ENCODE results near the gene ATG10.

The ATG10 gene

DNA sequence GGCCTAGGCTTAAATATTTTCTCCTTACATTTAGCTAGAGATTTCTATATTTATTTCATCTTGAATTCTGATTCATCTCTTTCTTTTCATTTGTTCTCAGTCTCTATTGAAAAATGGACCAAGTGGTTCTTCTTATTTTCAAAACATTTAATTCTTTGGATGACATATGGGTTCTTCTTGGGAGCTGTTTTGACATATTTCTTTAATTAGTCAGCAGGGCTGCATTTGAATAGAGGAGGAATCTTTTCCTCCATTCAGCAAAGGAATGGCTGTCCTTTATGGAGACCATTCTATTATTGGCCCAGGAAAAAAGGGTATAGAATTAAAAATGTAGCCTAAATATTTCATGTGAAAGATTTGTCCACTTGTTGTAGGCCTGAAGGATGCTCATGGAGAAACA is 196.5 kb downstream of the ATG10 start:
- no peak for DNase-seq

DNA sequence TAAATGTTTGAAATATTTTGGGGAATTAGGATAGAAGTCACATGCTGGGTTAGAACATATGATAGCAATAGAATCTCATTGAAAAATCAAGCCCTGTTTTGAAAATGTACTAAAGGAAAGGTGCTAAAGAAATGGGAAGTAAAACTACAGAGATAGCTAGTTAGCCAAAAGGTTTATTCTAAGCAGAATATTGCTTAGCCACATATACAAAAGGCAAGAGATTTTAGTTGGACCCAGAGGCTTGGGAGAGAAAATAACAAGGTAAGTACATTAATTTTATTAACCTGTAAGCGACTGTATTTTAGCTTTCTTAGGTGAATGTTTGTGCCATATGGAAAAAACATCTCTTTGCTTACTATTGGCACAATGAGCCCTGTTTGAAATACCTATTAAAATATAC is 198.1 kb downstream of the ATG10 start:
- no peak for DNase-seq

DNA sequence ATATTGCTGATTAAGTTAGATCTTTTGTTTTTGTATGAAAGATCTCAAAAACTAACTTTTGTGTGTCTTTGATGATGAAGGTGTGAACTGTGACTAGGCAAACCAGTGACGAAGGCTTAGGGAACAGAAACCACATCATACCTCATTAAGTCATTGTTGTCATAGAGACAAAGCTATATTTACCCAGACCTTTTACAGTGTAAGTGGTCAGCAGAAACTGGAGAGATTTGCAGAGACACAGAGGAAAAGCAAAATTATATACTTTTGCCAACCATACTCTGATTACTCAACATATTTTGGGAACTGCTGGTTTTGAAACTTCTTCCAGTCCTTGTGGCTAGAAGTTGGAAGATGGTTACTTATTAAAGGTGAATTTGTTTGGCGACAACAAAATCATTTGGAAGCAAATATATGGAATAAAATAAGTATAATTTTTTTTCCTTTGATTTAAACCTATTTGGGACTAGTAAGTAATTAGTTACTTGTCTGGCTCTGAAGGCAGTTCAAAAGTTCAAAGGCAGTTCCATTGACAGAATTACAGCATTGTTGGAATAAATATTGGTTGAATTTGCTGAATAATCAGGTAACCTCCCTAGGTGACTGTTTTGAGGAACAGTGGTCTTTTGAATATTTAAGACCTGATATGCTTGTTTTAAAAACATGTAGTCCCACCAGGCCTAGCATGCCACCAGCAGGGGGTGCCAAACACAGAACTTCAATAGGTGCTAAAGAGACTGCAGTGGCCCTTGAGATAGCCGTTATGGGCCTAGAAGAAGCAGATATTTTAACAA is 202.5 kb downstream of the ATG10 start:
- DNase-seq = peak; percentile 48 to 50

DNA sequence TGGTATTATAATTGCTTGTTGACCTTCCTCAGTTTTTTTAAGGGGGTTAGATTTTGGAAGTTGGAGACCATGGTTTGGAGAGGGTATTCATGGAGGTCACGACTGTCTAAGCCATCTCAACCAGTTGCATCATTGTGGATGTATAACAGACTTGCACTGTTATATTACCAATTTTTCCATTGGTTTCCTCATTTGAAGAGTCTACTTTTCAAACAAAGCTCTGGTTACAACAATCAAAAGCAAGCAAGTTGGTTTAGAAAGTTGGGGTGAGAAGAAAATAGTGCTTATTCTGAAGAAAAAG is 203.0 kb downstream of the ATG10 start:
- no peak for DNase-seq

DNA sequence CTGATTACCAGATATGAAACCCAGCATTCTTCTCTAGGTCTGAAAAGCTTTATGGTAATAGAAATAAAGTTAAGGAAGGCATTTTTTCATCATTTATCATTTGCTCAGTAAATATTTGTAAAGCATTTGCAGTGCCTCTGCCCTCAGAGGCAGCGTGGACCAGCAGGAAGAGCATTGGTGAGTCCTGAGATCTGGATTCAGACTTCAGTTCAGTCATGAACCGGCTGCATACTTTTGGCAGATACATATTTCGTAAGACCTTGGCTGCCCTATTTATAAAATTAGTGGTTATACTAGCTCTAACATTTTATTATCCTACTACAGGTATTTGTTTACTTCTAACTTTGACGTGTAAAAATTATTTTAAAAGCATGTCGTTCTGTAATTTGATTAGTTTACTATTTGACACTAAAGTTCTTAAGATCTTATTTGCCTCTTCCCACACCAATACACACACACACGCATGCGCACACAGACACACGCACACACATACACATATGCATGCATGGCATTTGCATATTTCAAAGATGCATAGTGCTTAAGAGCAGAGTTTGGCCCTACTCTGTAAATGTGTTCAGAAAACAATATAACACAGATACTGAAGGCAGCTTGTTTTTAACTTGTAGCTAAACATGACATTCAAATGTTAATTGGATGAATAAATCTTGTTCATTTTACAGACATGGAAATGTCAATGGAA is 204.4 kb downstream of the ATG10 start:
- DNase-seq = no peak

DNA sequence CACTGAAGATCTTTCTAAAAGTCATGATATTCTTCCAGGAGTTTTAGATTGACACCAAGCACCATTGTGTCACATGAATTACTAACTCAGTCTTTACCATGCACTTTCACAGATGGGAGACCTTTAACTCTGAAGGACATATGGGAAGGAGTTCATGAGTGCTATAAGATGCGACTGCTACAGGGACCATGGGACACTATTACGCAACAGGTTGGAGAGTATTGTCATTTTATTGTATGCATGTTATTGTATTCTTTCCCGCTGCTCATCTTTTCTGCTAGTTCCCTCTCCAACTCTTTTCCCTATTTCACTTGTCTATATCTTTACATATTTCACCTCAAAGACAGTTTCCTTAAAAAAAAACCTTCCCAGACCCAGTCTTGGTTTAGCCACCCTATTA is 206.6 kb downstream of the ATG10 start:
- DNase-seq = no peak

DNA sequence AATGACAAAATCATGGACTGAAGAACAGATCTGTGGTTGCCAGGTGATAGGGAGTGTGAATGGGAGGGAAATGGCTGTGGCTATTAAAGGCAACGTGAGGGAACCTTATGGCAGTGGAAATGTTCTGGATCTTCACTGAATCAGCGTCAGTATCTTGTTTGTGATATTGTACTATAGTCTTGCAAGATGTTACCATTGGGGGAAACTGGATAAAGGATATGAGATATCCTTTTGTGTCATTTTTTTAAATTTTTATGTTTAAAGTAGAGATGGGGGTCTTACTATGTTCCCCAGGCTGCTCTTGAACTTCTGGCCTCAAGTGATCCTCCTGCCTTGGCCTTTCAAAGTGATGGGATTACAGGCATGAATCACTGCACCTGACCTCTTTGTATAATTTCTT is 210.8 kb downstream of the ATG10 start:
- no peak for DNase-seq

DNA sequence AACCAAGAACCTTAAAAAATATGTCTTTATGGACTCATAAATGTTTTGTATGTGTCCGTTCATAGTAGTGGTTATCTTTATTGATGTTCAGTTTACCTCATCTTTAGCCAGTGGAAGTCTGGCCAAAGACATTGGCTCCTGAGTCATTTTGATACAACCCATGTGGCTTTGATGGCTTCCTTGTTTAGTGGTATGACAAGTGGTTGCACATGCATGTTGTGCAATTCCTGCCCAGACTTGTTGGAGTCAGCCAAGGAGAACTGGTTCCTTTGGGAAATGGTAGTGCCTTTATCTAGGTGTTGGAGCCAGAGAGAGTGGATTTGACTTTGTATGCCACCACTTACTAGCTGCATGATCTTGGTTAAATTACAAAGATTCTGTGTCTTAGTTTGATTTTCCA is 212.0 kb downstream of the ATG10 start:
- no peak for DNase-seq

DNA sequence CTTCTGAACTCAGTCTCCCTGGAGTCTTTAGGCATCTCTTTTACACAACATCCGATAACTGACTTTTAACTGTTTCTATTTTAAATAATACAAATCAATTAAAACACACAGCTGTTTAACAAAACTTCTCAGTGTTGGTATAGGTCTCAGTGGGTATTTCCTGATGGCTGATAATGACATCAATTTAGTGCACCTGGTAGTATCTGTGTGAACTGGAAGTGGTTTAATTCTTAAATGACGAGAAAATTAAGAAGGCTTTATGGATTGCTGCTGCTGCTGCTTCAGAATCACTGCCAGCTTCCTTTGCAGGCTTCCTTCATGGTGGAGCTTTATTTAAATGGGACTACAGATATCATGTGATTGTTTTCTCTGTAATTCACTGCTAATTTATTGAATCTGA is 214.0 kb downstream of the ATG10 start:
- DNase-seq = no peak

DNA sequence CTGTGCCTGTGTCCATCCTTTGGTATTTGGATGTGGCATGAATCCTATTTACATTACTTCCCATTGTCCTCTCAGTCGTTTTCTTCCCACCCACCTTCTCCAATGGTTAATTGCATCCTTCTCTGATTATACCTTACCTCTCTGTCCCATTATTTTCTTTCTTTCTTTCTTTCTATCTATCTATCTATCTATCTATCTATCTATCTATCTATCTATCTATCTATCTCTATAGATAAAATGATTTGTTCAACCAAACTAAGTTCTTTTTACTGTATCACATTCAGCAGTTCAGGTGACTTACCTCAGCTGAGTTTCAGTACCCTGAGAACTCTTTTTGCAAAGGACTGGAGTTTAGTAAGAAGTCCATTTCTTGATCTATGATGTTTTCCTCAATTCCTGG is 225.7 kb downstream of the ATG10 start:
- DNase-seq = no peak

DNA sequence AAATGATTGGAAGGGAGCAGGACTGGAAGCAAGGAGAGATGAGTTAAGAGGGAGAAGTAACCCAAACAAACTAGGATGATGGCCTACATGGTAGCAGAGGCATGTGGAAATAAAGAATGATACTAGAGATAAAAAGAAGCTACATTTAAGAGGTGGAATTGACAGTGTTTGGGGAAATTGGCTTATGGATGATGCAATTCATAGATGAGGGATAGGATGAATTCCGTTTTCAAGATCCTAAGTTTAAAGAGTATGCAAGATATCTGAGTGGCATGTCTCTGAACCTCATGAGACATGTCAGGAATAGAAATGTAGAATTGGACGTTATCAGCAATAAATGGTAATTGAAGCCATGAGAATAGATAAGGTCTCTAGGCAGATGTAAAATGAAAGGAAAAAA is 232.7 kb downstream of the ATG10 start:
- no peak for DNase-seq

DNA sequence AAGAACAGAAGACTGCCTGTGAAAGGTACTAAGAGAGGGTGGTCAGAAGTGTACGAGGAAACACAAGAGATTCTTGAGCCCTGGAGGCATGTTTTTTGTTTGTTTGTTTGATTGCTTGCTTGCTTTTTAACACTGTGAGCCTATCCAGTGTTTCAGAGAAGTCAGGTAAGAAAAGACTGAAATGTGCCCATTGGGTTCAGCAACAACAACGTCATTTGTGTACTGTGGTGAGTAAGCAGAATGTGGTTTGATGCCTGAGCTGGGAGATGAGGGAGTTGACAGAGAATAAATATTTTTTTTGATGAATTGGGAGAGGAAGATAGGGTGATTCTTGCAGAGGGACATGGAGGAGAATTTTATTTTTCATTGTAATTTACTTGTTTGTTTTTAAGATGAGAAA is 233.2 kb downstream of the ATG10 start:
- no peak for DNase-seq

DNA sequence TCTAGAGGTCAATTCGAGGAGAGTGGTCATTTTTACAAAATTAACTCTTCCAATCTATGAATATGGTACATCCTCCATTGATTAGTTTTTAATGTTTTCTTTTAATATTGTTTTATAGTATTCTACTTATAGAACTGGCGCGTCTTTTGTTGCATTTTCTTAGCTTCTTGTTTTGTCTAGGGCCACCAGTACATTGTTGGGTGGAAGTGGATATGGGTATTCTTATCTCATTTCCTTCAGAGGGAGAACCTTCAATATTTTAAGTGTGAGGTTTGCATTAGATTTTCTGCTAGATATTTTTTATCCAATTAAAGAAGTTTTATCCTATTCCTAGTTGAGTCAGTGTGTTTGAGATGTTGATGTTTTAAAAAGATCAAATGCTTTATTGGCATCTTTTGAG is 236.5 kb downstream of the ATG10 start:
- no peak for DNase-seq

DNA sequence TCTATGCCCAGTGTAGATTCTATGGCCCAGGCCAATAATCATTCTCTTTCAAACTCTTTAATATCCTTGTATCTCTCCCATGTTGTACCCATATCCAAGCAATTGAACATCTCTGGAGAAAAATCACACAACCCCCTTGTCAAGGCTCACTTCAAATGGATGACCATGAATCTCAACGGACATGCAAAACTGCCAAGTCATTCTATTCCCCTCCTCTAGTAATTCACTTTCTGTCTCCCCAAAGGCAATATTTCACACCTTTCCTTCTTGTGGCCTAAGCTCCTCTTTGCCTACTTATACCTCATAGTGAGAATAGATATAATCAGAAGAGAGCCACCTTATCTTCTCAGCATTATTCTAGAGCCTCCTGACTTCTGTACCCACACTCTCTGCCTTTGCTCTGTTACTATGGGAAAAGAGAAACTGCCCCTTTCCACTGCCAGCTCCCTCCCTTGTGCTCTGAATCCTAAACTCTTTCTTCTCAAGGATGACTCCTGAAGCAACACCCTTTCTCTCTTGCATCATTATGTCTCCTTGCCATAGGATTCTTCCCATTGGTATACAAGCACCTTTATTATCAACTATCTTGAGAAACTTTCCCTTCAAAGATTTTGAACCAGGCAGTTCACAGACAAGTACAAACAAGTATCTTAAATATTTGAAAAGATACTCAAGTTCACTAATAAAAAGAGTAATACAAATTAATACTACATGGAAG is 240.2 kb downstream of the ATG10 start:
- DNase-seq = no peak

DNA sequence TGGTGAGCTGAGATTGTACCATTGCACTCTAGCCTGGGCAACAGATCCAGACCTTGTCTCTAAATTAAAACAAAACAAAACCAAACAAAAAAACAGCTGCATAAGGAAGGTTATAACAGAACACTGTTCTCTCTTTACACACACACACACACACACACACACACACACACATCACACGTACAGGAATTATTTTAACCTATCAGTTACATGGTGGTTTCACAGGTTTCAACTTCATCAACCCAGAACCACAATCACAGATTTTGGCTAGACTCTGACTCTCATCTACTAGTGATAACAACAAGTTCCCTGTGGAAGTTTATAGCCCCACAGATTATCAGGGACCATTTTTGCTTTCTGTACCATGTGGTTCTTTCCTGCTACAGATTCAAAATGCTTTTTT is 246.1 kb downstream of the ATG10 start:
- DNase-seq = no peak

DNA sequence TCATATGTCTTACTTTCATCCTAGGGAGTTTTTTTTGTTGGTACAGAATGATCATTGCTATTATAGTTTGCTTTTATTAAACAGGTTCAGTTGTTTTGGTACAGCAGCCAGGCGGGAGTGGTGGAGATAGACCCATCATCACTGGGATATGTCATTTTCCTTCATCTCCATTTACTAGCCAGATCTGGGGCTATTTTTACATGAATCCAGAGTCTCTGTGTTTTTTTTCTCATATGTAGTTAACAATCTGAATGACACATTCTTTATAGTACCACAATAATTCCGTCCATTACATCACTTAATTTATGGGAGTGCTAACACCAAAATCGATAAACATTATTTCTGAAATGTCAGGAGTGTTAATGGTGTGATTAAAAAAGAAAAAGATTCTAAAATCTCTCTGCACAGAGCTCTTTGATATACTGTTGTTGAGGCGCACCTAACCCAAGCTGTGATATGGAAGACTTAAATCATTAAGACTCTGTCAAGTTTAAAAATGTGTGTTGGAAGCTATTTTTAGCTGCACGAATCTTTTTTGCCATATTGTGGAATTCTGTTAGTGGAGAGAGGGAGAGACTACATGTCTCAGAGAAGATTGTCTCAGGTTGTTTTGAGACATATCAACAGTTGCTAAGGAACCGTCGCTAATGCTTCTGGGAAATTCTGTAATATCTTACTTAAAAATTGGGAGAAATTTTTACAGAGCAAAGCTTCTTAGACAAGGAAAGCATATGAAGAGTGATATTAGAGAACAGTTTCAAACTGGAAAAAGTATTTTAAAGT is 246.7 kb downstream of the ATG10 start:
- DNase-seq = no peak

DNA sequence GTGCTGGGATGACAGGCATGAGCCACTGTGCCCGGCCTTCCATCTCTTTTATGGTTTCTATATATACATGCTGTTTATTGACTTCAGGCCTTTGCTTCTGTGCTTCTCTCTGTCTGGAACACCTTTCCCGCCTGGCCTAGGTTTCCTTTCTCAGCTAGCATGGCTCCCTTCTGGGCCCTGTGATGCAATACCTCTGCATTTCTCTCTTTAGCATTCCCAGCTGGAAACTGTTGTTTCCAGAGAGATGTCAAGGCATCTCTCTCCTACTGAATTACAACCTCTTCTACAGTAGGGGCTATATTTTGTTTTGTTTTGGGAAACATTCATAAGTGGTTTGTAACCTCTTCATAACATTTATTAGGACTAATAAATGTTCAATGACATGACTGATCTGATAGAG is 249.2 kb downstream of the ATG10 start:
- no peak for DNase-seq

DNA sequence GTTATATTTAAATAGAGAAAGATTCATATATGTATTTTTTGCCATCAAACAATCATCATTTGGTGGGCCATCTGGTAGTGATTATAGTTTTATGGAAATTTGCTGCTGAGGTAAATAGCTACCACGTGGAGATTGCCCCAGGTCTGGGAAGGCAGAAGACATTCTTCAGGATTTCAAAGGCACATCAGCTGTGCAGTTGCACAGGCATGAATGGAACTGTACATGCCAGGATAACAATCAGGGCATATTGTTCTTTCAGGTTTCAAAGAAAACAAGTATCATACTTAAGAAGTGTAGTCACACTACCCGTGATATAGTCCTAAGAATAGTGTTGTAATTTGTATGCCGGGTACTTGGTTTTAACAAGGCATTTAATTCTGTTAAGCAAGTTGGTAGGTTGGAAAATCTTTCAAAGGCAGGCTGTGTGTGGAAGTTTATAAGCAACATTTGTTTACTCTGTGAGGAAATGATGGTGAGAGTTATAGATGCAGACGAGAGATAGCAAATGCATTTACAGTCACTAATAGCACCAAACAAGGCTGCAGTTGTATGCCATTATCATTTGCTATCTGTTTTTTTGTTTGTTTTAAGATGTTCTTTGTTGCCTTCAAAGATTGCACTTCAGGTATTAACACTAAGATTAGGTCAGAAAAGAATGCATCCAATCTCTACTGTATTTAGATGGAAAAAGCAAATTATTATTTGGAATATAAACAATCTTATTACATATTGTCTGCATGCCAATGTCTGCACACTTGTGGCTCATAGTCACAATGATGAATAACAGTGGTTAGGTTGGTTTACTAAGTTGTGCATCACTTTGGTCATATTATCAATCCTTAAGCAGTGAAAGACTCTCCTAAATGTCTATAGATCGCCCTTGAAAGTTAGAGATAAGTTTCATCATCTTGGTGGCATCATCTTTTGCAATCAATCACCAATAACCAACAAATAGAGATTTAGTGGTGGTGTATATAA is 251.1 kb downstream of the ATG10 start:
- no peak for DNase-seq

DNA sequence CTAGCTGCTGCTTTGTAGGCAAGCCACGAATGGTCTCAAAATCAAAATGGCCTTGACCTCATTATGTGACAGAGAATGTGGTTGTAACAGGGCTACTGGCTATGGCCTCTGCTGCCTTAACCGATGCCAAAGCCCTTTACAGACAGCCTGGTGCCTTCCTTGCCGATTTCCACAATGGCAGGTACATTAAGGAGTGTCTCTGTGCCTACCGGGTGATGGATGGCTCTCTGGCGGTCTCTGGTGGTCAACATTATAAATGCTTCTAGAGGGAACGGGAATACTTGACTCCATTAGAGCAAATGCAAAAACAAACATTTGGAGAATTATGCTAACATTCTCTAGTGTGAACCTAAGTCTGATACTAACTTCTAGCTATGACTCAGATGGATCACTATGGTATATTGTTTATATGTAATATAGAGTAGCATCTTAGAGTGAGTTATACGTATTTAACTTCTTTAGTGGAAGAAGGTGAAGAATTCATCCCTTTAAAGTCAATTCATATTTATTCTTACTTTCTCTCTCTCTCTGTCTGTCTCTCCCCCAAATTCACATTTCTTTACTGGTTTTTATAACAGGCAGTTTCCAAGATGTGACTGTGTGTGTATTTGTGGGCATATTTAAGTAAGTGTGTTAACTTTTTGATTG is 253.8 kb downstream of the ATG10 start:
- DNase-seq = peak; percentile 55 to 72

DNA sequence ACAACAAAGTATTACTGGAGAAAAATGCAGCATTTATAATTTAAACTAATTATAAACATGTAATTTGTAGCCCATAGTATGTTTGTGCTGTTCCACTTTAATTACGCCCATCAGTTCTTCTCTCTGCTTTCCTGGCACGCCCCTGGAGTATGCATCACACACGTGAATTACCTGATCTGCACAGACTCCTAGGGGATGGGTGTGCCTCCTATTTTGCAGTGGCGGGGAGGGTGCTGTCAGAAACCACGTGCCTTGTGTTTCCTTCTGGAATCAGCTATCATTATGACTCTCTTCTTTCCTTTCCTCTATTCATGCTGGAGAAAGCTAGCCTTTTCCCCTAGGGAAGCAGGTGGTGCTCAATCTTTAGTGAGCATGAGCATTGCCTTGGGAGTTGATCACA is 263.1 kb downstream of the ATG10 start:
- no peak for DNase-seq

DNA sequence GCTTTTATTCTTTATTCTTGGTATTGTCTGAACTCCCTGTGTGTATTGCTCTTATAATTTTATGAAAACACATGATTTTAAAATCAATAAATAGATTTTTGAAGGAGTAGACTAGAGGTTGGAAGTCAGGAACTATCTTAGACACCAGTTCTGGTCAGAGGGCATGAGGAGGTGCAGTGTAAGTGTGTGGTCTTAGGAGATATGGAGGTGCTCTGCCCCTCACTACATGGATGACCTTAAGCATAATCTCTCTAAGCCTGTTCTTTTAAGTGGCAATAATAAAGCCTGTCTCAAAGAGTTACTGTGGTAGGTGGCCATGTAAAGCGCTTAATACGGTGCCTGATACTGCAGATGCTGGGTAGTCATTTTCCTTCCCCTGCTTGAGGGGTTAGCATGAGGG is 272.3 kb downstream of the ATG10 start:
- DNase-seq = no peak

Data from CD4-positive, alpha-beta T cell treated with Interleukin-1 beta for 1 hour (primary cell).